ENCODE measurements around the gene EYS. TPM values are rescaled to one million over a fixed set of nuclear protein-coding genes. Genes with fewer than 3 reads are reported as not detected.
"Not testable (repeated sequence)": the region's sequence is repeated elsewhere in the genome, so short reads cannot be mapped to it uniquely, and the experiment has no call there.

EYS gene
- total RNA-seq, 2 experiments from 2014 or later, result not detected

GRCh38 chr6:65052626-65053025 lies 654.4 kb downstream of the EYS start:
- DNase-seq (no peak), ATAC-seq (ENCODE audit: low read depth) (no peak)
- POLR2A ChIA-PET, result no interaction called here
- Mint-ChIP-seq H3K36me3 (no peaks in the 10 kb centered on the region), H3K9me3 (peaks cover 1% of the 10 kb centered on the region), H3K4me1 (no peaks in the 10 kb centered on the region), H3K4me3 (no peak overlapping the region), H3K27ac (no peak overlapping the region), H3K27me3 (no peaks in the 10 kb centered on the region)

DNA sequence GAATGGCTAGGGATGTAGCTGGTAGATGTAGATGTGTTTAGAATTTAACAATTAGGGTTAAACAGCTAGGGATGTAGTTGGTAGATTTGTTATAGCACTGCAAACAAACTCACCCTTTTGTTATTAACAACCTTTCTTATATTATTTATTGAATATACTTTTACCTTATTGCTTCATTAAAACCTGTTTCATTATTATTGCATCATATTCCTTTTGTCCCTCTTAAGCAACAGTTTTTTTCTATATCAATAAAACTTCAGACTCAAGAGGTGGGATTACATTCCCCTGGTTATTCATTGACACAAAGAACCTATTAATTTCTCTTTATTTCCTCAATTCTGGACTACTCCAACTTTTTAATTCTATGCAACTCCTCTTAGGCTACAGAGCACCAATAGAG lies 661.2 kb downstream of the EYS start:
- Mint-ChIP-seq H3K4me3 (no peak overlapping the region), H3K27me3 (no peaks in the 10 kb centered on the region), H3K36me3 (no peaks in the 10 kb centered on the region), H3K9me3 (no peaks in the 10 kb centered on the region), H3K4me1 (no peaks in the 10 kb centered on the region), H3K27ac (no peak overlapping the region)
- POLR2A ChIA-PET, result no interaction called here
- ATAC-seq (ENCODE audit: low read depth), result no peak
- no peak for DNase-seq

DNA sequence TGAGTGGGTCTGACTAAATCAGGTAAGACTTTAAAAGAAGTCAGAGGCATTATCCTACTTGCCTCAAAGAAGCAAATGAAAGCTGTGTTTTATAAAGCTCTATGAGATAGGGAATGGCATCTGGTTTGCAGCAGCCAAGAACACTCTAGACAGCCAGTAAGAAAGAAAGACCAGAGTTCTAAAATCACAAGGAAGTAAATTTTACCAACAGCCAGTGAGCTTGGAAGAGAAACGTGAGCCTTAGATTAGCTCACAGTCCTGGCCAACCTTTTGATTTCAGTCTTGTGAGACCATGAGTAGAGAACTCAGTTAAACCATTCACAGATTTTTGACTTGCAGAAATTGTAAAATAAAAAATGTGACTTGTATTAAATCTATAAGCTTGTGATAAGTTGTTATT lies 693.0 kb downstream of the EYS start:
- Mint-ChIP-seq H3K27ac (no peak overlapping the region), H3K27me3 (no peaks in the 10 kb centered on the region), H3K4me3 (no peak overlapping the region), H3K36me3 (no peaks in the 10 kb centered on the region), H3K9me3 (peaks cover 2% of the 10 kb centered on the region), H3K4me1 (no peaks in the 10 kb centered on the region)
- POLR2A ChIA-PET, result no interaction called here
- DNase-seq (no peak), ATAC-seq (ENCODE audit: low read depth) (no peak)

- no peak overlapping the region for H3K4me3 Mint-ChIP-seq
- H3K36me3 Mint-ChIP-seq, result no peaks in the 10 kb centered on the region
- no peak for ATAC-seq (ENCODE audit: low read depth)
- no peaks in the 10 kb centered on the region for H3K4me1 Mint-ChIP-seq
- H3K9me3 Mint-ChIP-seq, result peaks cover 5% of the 10 kb centered on the region
- POLR2A ChIA-PET, result no interaction called here
- no peak for DNase-seq
- H3K27ac Mint-ChIP-seq, result no peak overlapping the region
- no peaks in the 10 kb centered on the region for H3K27me3 Mint-ChIP-seq
Observed at GRCh38 chr6:65006788-65007187, 700.2 kb downstream of the EYS start.

DNA sequence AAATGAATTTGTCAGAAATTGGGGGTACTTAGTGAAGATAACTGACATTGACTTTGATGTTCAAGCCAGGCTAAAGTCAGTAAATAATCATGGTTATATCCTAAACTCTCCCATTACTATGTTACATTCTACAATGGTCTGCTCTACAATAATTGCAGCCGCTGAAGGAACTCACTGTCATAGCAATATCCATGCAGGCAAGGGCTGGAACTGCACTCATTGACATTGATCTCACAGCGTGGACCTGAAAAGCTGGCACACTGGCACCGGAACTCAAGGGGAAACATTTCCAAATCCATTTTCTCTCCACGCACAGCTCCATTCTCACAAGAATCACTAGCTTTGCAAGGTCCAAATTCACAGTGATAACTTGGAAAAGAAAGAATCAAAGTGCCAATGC lies 702.7 kb downstream of the EYS start:
- no peaks in the 10 kb centered on the region for H3K36me3 Mint-ChIP-seq
- no peak overlapping the region for H3K27ac Mint-ChIP-seq
- H3K4me3 Mint-ChIP-seq, result no peak overlapping the region
- ATAC-seq (ENCODE audit: low read depth) (no peak), DNase-seq (no peak)
- H3K9me3 Mint-ChIP-seq, result peaks cover 5% of the 10 kb centered on the region
- POLR2A ChIA-PET, result no interaction called here
- no peaks in the 10 kb centered on the region for H3K4me1 Mint-ChIP-seq
- H3K27me3 Mint-ChIP-seq, result no peaks in the 10 kb centered on the region

DNA sequence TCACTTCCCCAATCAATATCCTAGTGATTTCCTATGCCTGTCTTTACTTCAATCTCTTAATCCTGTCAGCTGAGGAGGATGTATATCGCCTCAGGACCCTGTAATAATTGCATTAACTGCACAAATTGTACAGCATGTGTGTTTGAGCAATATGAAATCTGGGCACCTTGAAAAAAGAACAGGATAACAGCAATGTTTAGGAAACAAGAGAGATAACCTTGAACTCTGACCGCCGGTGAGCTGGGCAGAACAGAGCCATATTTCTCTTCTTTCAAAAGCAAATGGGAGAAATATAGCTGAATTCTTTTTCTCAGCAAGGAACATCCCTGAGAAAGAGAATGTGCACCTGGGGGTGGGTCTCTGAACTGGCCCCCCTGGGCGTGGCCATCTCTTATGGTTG lies 704.1 kb downstream of the EYS start:
- ATAC-seq (ENCODE audit: low read depth); H3K27me3 Mint-ChIP-seq; DNase-seq; H3K4me3 Mint-ChIP-seq; H3K9me3 Mint-ChIP-seq; H3K27ac Mint-ChIP-seq; H3K36me3 Mint-ChIP-seq; POLR2A ChIA-PET; H3K4me1 Mint-ChIP-seq: not testable (repeated sequence)

DNA sequence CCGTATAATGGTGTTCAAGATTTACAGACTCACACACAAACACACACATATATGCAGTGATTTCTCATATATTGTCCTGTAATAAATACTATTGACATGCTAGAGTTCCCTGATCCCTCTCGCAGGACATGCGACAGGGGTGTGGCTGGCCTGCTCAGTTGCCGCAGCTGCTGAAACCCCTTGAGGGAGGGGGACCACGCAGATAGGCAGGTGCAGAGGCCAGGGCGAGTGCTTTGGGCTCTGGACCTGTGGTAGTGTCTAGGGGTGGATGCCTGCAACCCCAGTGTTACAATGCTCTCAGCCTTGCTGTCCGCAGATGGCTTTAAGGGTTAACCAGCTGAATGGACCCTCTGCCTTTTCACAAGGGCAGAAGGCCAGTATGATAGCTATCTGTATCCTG lies 706.2 kb downstream of the EYS start:
- no peak overlapping the region for H3K4me3 Mint-ChIP-seq
- POLR2A ChIA-PET, result no interaction called here
- no peak for ATAC-seq (ENCODE audit: low read depth)
- no peak overlapping the region for H3K27ac Mint-ChIP-seq
- H3K4me1 Mint-ChIP-seq, result no peaks in the 10 kb centered on the region
- DNase-seq, result no peak
- no peaks in the 10 kb centered on the region for H3K27me3 Mint-ChIP-seq
- no peaks in the 10 kb centered on the region for H3K36me3 Mint-ChIP-seq
- H3K9me3 Mint-ChIP-seq, result peaks cover 1% of the 10 kb centered on the region

DNA sequence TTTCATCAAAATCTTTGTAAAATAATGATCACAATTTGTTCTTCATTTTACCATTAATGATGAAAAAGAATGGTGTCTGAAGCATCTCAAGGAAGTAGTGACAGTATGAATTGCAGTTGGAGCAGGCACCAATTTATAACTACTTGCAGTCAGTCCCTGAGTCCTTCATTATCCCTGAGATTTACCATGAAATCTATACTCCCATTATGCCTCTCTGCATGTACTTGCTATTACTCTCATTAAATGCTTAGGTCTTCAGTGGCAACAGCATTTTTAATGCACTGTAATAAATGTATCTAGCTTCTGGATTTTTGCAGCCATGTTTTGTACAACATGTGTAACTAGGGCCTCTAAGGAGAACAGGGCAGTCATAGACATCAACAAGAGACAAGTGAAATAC lies 708.8 kb downstream of the EYS start:
- H3K27me3 Mint-ChIP-seq, result no peaks in the 10 kb centered on the region
- no peak overlapping the region for H3K27ac Mint-ChIP-seq
- H3K4me3 Mint-ChIP-seq, result no peak overlapping the region

GRCh38 chr6:64996301-64996700 lies 710.7 kb downstream of the EYS start:
- no peak overlapping the region for H3K4me3 Mint-ChIP-seq
- H3K27ac Mint-ChIP-seq, result no peak overlapping the region
- no peaks in the 10 kb centered on the region for H3K27me3 Mint-ChIP-seq
- POLR2A ChIA-PET, result no interaction called here
- no peak for DNase-seq
- no peaks in the 10 kb centered on the region for H3K4me1 Mint-ChIP-seq
- no peaks in the 10 kb centered on the region for H3K36me3 Mint-ChIP-seq
- no peaks in the 10 kb centered on the region for H3K9me3 Mint-ChIP-seq
- ATAC-seq (ENCODE audit: low read depth), result no peak

More for the DNA sequence above, 708.8 kb downstream of the EYS start:
- Mint-ChIP-seq H3K36me3 (no peaks in the 10 kb centered on the region), H3K4me1 (no peaks in the 10 kb centered on the region), H3K9me3 (no peaks in the 10 kb centered on the region)
- POLR2A ChIA-PET, result no interaction called here
- no peak for DNase-seq
- no peak for ATAC-seq (ENCODE audit: low read depth)

- H3K27me3 Mint-ChIP-seq, result no peaks in the 10 kb centered on the region
- no peak overlapping the region for H3K27ac Mint-ChIP-seq
- DNase-seq, result no peak
- no peaks in the 10 kb centered on the region for H3K4me1 Mint-ChIP-seq
- H3K4me3 Mint-ChIP-seq, result no peak overlapping the region
- no peaks in the 10 kb centered on the region for H3K36me3 Mint-ChIP-seq
- ATAC-seq (ENCODE audit: low read depth), result no peak
- POLR2A ChIA-PET, result no interaction called here
- no peaks in the 10 kb centered on the region for H3K9me3 Mint-ChIP-seq
Observed at GRCh38 chr6:64990652-64991304, 716.2 kb downstream of the EYS start.

DNA sequence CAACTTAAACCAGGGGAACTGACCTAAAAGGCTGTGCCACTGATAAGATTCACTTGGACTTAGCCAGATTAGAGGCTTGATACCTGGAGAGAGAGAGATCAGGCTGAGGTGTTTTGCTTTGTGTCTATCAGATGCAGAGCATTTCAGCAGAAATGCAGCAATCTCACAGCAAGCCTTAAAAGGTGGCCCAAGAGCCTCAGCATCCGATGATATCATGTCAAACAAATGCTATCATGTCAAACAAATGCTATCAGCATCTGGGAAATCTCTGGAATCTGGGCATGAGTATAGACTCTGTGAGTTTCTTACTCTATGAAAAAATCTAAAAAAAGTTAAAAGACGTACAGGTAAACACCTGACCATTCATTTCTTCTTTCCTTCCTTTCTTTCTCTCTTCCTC lies 718.9 kb downstream of the EYS start:
- DNase-seq, result no peak
- Mint-ChIP-seq H3K27ac (no peak overlapping the region), H3K27me3 (no peaks in the 10 kb centered on the region), H3K4me1 (no peaks in the 10 kb centered on the region), H3K9me3 (no peaks in the 10 kb centered on the region), H3K36me3 (no peaks in the 10 kb centered on the region), H3K4me3 (no peak overlapping the region)
- no peak for ATAC-seq (ENCODE audit: low read depth)
- POLR2A ChIA-PET, result no interaction called here

DNA sequence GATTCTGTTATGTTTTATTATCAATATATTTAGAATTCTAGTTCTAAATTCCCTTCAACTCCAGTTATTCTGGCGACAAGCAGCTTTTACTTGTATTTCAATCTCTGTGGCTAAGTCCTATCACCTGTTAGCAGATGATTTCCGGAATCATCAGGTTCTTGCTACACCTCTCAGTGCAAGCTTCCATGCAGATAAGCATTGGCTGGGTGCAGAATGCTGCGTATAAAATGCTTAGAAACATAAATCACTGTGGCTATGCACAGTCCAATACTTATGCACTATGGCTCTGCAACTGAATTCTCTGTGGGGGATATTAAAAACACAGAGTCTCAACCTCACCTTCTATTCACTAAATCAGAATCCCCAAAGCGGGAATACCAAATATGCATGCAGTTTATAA lies 720.0 kb downstream of the EYS start:
- no peak for DNase-seq
- Mint-ChIP-seq H3K4me3 (no peak overlapping the region), H3K36me3 (no peaks in the 10 kb centered on the region), H3K4me1 (no peaks in the 10 kb centered on the region), H3K9me3 (no peaks in the 10 kb centered on the region), H3K27me3 (no peaks in the 10 kb centered on the region), H3K27ac (no peak overlapping the region)
- POLR2A ChIA-PET, result no interaction called here
- ATAC-seq (ENCODE audit: low read depth), result no peak

DNA sequence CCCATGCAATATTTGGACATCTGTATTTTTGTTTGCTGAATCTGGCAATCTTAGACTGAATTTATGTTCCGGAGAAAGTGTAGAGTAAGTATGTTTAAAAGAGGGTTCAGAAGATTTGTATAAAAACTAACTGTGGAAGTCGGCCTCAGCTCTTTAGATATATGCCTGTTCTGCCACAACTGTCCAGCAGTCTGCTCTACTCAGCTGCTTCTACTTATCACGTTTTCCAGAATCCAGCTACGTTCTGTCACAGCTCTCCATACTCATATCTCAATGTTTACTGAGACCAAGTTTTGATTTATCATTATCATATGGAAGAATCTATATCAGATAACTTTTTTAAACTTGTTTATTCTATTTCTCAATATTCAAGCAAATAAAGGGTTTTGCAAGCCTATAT lies 721.3 kb downstream of the EYS start:
- Mint-ChIP-seq H3K36me3 (no peaks in the 10 kb centered on the region), H3K27ac (no peak overlapping the region)

GRCh38 chr6:64984948-64985347 lies 722.1 kb downstream of the EYS start:
- no peak for ATAC-seq (ENCODE audit: low read depth)
- no peak overlapping the region for H3K27ac Mint-ChIP-seq
- no peaks in the 10 kb centered on the region for H3K9me3 Mint-ChIP-seq
- POLR2A ChIA-PET, result no interaction called here
- H3K4me1 Mint-ChIP-seq, result no peaks in the 10 kb centered on the region
- H3K36me3 Mint-ChIP-seq, result no peaks in the 10 kb centered on the region
- H3K4me3 Mint-ChIP-seq, result no peak overlapping the region
- no peak for DNase-seq
- H3K27me3 Mint-ChIP-seq, result no peaks in the 10 kb centered on the region

More for the DNA sequence above, 721.3 kb downstream of the EYS start:
- no peaks in the 10 kb centered on the region for H3K27me3 Mint-ChIP-seq
- no peak overlapping the region for H3K4me3 Mint-ChIP-seq
- H3K9me3 Mint-ChIP-seq, result no peaks in the 10 kb centered on the region
- H3K4me1 Mint-ChIP-seq, result no peaks in the 10 kb centered on the region
- POLR2A ChIA-PET, result no interaction called here
- ATAC-seq (ENCODE audit: low read depth) (no peak), DNase-seq (no peak)

DNA sequence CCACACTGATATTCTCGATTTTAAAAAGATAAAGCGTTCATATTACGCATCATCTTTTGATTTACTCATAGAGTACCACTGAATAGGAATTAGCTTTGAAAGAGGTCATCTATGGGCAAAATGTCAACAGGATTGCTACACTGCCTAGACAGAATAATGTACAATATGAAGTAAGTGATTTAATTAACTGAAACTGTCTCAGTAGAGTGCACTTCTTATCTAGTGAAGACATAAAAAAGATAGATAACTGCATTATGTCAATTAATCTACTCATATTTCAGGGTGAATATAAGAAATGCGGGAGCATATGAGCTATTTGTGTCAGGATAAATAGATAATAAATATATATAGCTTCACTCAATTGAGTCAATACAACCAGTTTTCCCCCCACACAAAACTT lies 723.9 kb downstream of the EYS start:
- Mint-ChIP-seq H3K4me3 (no peak overlapping the region), H3K4me1 (no peaks in the 10 kb centered on the region), H3K36me3 (no peaks in the 10 kb centered on the region), H3K27ac (no peak overlapping the region), H3K27me3 (no peaks in the 10 kb centered on the region), H3K9me3 (no peaks in the 10 kb centered on the region)
- ATAC-seq (ENCODE audit: low read depth), result no peak
- no peak for DNase-seq
- POLR2A ChIA-PET, result no interaction called here

Measured in activated naive CD8-positive, alpha-beta T cell treated with anti-CD3 and anti-CD28 coated beads, Interleukin-2, amount 10 ng/mL, durations not matched to agents 7 days and 5 days (primary cell).